Mucosa of rectum (tissue), 2 donors: ENCODE results near the gene ATP2A3.
A peak's percentile ranks its signal among the peaks of the same experiment; 100 is the strongest.

Source experiments
- H3K27ac ChIP-seq, 2 donors: one replicate each; pipeline ENCODE4 v1.7.0; 2013; ENCODE audit warnings: inconsistent platforms in 2 of 2, low read depth in 2 of 2, low read length in 2 of 2
- H3K27me3 ChIP-seq, 2 donors: one replicate each; pipeline ENCODE4 v1.7.0; 2013; ENCODE audit warnings: low read length in 2 of 2; ENCODE audit not compliant: control insufficient read depth in 2 of 2, insufficient read depth in 2 of 2
- H3K36me3 ChIP-seq, 2 donors: one replicate each; pipeline ENCODE4 v1.7.0; 2013; ENCODE audit warnings: low read length in 2 of 2; ENCODE audit not compliant: control insufficient read depth in 2 of 2, insufficient read depth in 2 of 2
- H3K4me1 ChIP-seq, 2 donors: one replicate each; pipeline ENCODE4 v1.7.0; 2013; ENCODE audit warnings: low read length in 2 of 2, mild to moderate bottlenecking in 1 of 2; ENCODE audit not compliant: control insufficient read depth in 2 of 2, insufficient read depth in 2 of 2
- H3K4me3 ChIP-seq, 2 donors: one replicate each; pipeline ENCODE4 v1.7.0; 2013; ENCODE audit warnings: low read length in 2 of 2
- H3K9ac ChIP-seq, 2 donors: one replicate each; pipeline ENCODE4 v1.7.0; 2013; ENCODE audit warnings: low read length in 2 of 2, low read depth in 1 of 2, mild to moderate bottlenecking in 1 of 2
- H3K9me3 ChIP-seq, 2 donors: one replicate each; pipeline ENCODE4 v1.7.0; 2013; ENCODE audit warnings: low read length in 2 of 2; ENCODE audit not compliant: control insufficient read depth in 2 of 2
- donor health status: healthy.
- donor health status: Normal muscosa, but diverticular disease.

The ATP2A3 gene

DNA sequence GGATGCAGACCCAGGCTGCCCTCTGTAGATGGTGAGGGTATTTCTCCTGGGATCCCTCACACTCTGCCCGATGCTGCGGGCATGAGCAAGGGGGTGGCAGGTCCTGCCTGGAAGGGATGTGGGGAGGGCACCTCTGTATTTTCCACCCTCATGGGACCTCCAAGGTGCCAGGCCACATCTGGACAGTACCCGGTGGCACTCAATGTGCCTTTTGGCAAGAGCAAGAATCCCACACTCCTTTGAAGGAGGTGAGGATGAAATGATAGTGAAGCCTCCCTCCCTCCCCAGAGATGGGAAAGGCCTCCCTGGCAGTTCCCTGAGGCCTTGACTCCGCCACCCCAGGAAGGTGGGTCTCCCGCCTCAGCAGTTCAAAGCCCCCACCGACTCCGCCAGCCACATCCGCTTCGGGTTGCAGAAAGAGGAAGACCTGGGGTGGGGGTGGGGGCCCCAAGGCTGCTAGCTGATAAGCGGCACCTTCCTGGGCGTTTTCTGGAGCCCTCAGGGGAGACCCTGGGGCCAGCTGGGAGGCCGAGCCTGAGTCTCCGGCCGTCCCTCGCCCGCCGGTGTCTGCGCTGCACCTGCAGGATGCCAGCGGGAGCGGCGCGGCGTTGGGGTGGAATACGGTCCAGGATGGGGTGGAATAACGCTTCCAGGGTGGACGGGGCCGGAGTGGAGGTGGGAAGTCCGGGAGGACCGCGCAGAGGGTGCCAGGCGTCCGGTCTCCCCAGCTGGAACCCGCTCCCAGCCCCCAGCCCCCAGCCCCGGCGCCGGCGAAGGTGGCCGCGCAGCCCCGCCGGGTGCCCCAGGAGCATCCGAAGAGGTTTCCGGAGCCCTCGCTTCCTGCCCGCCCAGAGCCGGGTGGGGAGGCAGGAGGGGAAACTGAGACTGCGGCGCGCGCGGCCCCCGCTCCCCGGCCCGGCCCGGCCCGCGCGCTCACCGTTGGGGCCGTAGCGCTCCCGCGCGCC lies 718 bp downstream of the ATP2A3 start:
- H3K4me1 ChIP-seq, result peaks cover 67 to 78% of the 10 kb centered on the region in 2 donors
- H3K4me3 ChIP-seq, result peak overlapping the region; percentile 81 to 84
- no peaks in the 10 kb centered on the region for H3K9me3 ChIP-seq
- H3K36me3 ChIP-seq, result no peaks in the 10 kb centered on the region
- peak overlapping the region; percentile 97 to 99 for H3K27ac ChIP-seq
- no peaks in the 10 kb centered on the region for H3K27me3 ChIP-seq
- H3K9ac ChIP-seq, result peak overlapping the region; percentile 72 to 97

DNA sequence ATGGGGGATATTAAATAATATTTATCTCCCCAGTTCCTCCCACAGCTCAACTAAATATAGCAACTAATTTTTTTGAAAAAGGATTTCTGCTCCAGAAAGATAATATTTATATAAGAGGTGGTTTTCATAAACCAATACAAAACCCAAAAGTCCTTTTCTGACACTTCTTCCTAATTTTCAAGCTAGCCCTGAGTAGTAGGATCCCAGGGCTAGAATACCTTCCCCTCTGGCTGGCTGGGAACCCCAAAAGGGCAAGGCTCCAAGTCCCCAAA lies 1.3 kb downstream of the ATP2A3 start:
- Histone ChIP-seq H3K4me3 (peak overlapping the region; percentile 81 to 84), H3K36me3 (peaks cover 5% of the 10 kb centered on the region in 2 donors), H3K27ac (peak overlapping the region; percentile 97 to 99), H3K27me3 (no peaks in the 10 kb centered on the region), H3K4me1 (peaks cover 65 to 75% of the 10 kb centered on the region in 2 donors), H3K9ac (peak overlapping the region; percentile 72 to 97), H3K9me3 (no peaks in the 10 kb centered on the region)

DNA sequence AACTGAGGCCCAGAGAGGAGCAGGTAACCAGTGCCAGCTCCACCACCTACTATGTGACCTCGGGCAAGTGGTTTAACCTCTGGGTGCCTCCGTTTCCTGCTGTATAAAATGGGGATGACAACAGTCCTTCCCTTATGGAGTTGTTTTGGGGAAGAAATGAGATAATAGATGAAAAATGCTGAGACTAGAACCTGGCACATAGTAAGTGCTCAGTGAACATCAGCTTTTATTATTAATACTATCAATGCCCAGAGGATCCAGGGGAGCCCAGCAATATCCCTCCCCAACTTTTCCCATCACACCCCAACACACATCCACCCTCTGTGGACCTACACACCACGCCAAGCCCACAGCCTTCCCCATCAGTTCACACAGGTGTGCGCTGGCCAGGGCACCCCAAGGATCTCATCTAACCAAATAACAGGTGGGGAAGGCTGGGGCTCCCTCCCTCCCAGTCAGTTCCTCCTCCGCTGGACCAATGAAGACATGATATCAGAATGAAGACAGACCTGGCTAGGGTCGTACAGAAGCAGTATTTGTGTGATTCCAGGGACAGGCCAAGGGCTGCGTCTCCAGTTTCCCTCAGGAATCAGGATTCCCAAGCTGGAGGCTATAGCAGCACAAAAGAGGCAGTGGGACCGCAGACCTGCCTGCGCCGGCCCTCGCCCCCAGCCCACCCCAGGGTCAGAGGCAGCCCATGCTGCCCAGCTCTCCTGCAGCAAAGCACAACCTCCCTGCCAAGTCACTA lies 1.8 kb downstream of the ATP2A3 start:
- Histone ChIP-seq H3K4me1 (peaks cover 60 to 69% of the 10 kb centered on the region in 2 donors), H3K9ac (peak overlapping the region; percentile 52 to 97), H3K27ac (peak overlapping the region; percentile 97 to 99), H3K27me3 (no peaks in the 10 kb centered on the region), H3K36me3 (peaks cover 9% of the 10 kb centered on the region in 2 donors), H3K9me3 (no peaks in the 10 kb centered on the region), H3K4me3 (peak overlapping the region; percentile 25 to 81)

DNA sequence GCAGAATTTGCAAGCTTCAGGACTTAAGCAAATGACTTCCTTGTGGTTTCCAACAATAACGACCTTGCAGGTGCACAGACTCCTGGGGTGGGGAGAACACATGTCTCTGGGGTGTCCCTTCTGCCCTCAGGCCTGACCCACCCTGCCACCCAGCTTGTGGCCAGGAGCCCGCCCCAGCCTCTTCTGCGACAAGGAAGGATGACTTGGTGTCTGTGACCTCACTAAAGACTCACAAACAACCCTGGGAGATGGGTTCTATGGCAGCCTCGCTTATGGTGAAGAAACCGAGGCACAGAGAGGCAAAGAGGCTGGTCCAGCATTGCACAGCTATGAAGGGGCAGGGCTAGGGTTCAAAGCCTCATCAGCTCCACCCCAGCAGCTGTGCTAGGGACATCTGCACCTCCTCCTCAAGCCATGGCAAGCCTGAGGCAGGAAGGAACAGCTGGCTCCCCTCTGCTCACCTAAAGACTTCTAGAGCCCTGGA lies 2.6 kb downstream of the ATP2A3 start:
- Histone ChIP-seq H3K27me3 (no peaks in the 10 kb centered on the region), H3K36me3 (peaks cover 17% of the 10 kb centered on the region in 2 donors), H3K4me1 (peaks cover 55 to 68% of the 10 kb centered on the region in 2 donors), H3K9me3 (no peaks in the 10 kb centered on the region), H3K4me3 (peak overlapping the region; percentile 25 to 81), H3K27ac (peak overlapping the region; percentile 96 to 99), H3K9ac (peak overlapping the region; percentile 68 to 97)

DNA sequence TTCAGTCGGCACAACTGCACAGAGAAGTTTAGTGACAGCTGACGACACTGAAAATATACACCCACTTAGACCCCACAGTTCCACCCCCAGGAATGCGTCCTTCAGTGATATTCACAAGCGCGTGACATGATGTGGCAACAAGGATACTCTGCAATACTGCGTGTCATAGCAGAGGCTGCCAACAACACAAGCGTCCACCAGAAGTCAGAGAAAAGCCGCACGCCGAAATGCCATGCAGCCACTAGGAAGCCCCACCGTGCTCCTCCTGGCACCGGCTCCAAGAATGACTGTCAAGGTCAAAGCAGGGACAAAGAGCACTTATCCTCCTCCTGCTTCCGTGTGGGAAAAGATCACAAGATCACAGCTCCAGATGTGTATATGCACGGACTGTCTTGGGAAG lies 3.5 kb downstream of the ATP2A3 start:
- peak overlapping the region; percentile 49 to 97 for H3K9ac ChIP-seq
- no peaks in the 10 kb centered on the region for H3K27me3 ChIP-seq
- no peaks in the 10 kb centered on the region for H3K9me3 ChIP-seq
- peak overlapping the region; percentile 96 to 99 for H3K27ac ChIP-seq
- peaks cover 51 to 65% of the 10 kb centered on the region in 2 donors for H3K4me1 ChIP-seq
- peak overlapping the region; percentile 36 to 57 for H3K4me3 ChIP-seq
- H3K36me3 ChIP-seq, result peaks cover 20 to 23% of the 10 kb centered on the region in 2 donors

DNA sequence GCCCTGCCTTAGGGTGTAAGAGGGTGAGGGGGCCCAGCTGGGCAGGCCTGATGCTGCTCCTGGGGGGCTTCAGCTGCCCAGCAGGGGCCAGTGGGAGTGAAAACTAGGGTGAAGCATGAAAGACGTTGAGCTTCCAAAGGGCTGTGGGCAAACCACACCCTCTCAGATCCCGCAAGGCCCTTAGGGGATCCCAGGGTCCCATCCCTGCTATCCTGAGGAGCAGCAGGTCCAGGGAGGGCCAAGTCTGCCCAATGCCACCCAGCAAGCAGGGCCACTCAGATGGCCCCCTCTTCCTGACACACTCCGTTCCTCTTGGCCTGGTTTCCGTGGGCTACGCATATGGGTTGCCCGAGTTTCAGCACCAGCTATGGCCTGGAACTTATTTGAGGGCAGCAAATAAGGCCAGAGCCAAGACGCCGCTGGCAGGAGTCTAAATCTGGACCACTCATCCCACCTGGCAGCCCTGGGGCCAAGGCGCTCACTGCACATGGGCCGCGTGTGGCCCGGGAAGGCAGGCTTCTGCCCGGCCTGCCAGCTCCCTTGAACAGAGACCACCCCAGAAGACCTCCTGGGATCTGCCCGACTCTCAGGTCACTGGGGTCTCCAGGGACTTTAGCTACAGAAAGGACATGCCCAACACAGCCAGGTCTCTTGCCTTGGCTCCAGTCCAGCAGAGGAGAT lies 4.2 kb downstream of the ATP2A3 start:
- Histone ChIP-seq H3K4me1 (peaks cover 46 to 59% of the 10 kb centered on the region in 2 donors), H3K27ac (peak overlapping the region; percentile 96 to 99)

DNA sequence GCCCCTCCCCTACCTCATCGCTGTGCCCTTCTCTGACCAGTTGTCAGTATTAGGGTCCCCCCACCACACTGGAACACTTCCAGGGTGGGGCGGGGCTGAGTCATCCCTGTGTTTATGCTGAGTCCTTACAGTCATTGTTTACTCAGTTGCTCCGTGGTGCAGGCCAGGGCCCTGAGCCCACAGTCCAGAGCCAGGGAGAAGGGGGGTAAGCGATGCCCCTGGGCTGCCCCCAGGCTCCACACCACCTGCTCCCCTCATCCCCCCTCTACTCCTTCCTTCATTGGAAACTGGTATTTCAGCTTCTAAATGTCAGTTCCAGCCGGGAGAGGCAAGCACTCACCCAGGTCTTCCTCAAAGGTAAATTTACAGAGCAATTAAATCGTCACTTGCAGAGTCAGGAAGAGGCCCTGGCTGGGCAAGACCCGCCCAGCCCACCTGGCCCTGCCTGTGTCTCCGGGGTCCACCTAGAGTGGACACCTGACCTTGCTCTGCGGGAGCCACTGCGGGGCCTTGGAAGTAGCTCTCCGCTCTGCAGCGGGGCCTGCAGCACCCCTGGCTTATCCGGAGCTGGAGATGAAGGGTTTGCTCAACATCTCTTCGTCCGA lies 4.8 kb downstream of the ATP2A3 start:
- Histone ChIP-seq H3K27me3 (no peaks in the 10 kb centered on the region), H3K27ac (peak overlapping the region; percentile 96 to 99), H3K4me3 (peak overlapping the region; percentile 26 to 45), H3K9me3 (no peaks in the 10 kb centered on the region), H3K9ac (peak overlapping the region; percentile 56 to 97), H3K36me3 (peaks cover 25% of the 10 kb centered on the region in 2 donors), H3K4me1 (peaks cover 46 to 54% of the 10 kb centered on the region in 2 donors)

More for the DNA sequence above, 4.2 kb downstream of the ATP2A3 start:
- Histone ChIP-seq H3K36me3 (peaks cover 21 to 25% of the 10 kb centered on the region in 2 donors), H3K4me3 (peak overlapping the region; percentile 45 to 57), H3K9me3 (no peaks in the 10 kb centered on the region), H3K9ac (peak overlapping the region; percentile 56 to 97), H3K27me3 (no peaks in the 10 kb centered on the region)

DNA sequence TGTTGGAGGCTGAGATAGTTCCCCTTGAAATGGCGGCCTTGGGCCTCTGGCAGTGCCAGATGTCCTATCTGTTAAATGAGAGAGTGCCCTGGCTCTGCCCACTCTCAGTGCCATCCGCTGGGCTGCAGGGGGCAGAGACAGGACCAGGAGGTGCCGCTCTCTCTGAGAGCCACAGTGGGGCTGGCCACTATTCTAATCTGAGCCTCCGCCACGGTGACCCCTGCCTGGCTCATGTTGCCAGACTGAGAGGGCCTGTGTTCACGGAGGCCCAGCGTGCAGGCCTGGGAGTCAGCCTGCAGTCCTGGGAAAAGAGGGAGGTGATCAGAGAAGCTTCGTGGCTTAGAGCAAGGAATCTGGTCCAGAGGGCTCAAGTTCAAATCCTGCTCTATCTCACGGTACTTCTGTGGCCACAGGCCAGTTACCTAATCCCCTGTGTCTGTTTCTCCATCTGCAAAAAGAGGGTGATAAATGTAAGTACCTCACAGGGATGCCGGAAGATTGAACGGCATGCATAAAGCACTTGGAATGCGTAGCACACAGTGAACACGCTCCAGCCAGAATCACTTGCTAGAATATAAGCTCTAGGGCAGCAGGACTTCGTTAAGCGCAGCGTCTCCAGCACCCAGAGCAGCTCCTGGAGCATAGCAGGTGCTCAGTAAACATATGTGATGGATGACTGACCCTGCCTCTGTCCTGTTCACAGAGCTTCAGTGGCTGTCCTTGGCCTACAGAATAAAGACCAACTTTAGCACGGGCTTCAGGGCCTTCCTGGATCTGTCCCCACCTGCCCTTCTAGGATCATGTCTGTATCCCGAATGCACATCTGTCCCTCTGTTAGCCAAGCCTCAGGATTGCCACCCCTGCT lies 6.3 kb downstream of the ATP2A3 start:
- Histone ChIP-seq H3K27me3 (no peaks in the 10 kb centered on the region), H3K4me1 (peaks cover 41 to 47% of the 10 kb centered on the region in 2 donors), H3K4me3 (no peak overlapping the region), H3K36me3 (peaks cover 25 to 31% of the 10 kb centered on the region in 2 donors), H3K9ac (no peak overlapping the region), H3K9me3 (no peaks in the 10 kb centered on the region), H3K27ac (peak overlapping the region in 1 of 2 donors; percentile 9)

DNA sequence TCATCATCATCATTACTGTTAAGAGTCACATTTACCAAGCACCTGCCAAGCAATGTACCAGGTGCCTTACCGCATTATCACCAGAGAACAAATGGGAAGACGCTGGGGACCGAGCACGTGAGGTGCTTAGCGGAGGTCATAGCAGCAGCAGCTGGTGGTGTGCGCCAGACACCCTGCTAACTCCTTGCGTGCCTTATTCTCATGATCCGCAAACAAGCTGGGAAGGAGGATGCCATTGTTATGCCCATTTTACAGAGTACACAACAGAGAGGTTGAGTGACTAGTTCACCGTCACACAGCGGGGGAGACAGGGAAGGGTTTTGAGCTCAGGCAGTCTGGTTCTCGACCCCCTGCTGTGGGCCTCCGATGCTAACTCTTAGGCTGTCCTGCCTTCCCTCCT lies 7.3 kb downstream of the ATP2A3 start:
- no peaks in the 10 kb centered on the region for H3K9me3 ChIP-seq
- peaks cover 30 to 31% of the 10 kb centered on the region in 2 donors for H3K36me3 ChIP-seq
- no peaks in the 10 kb centered on the region for H3K27me3 ChIP-seq
- peak overlapping the region in 1 of 2 donors; percentile 14 for H3K9ac ChIP-seq
- peaks cover 32 to 37% of the 10 kb centered on the region in 2 donors for H3K4me1 ChIP-seq
- no peak overlapping the region for H3K27ac ChIP-seq
- H3K4me3 ChIP-seq, result no peak overlapping the region
